GDM1 (cell line): Measurements from ENCODE around the gene PLXNA2.
A peak's percentile ranks its signal among the peaks of the same experiment; 100 is the strongest.

ENCODE experiments used
- DNase-seq: peaks from one replicate; lab custom pipeline; 2025; lab: John Stamatoyannopoulos, UW

The PLXNA2 gene

GRCh38 chr1:208146650-208147049 lies 97.5 kb downstream of the PLXNA2 start:
- no peak for DNase-seq

GRCh38 chr1:208145167-208145566 lies 99.0 kb downstream of the PLXNA2 start:
- DNase-seq, result no peak

GRCh38 chr1:208142590-208143382 lies 101.4 kb downstream of the PLXNA2 start:
- DNase-seq, result no peak

GRCh38 chr1:208141610-208142192 lies 102.5 kb downstream of the PLXNA2 start:
- no peak for DNase-seq

- DNase-seq, result no peak
Observed at GRCh38 chr1:208139434-208140045, 104.6 kb downstream of the PLXNA2 start.

GRCh38 chr1:208137193-208137592 lies 107.0 kb downstream of the PLXNA2 start:
- DNase-seq, result no peak

- DNase-seq, result no peak
Observed at GRCh38 chr1:208136459-208137182, 107.6 kb downstream of the PLXNA2 start.

- DNase-seq, result no peak
Observed at GRCh38 chr1:208135354-208135753, 108.8 kb downstream of the PLXNA2 start.

GRCh38 chr1:208134491-208134890 lies 109.7 kb downstream of the PLXNA2 start:
- no peak for DNase-seq

- no peak for DNase-seq
Observed at GRCh38 chr1:208133355-208133754, 110.8 kb downstream of the PLXNA2 start.

- peak; percentile 54 for DNase-seq
Observed at GRCh38 chr1:208132287-208132882, 111.8 kb downstream of the PLXNA2 start.

- DNase-seq, result no peak
Observed at GRCh38 chr1:208131621-208132286, 112.4 kb downstream of the PLXNA2 start.

- DNase-seq, result no peak
Observed at GRCh38 chr1:208129487-208129886, 114.7 kb downstream of the PLXNA2 start.

- DNase-seq, result no peak
Observed at GRCh38 chr1:208129060-208129459, 115.1 kb downstream of the PLXNA2 start.

- peak; percentile 10 for DNase-seq
Observed at GRCh38 chr1:208127792-208128529, 116.2 kb downstream of the PLXNA2 start.

- no peak for DNase-seq
Observed at GRCh38 chr1:208127284-208127683, 116.9 kb downstream of the PLXNA2 start.

GRCh38 chr1:208126108-208126507 lies 118.1 kb downstream of the PLXNA2 start:
- no peak for DNase-seq

- no peak for DNase-seq
Observed at GRCh38 chr1:208122612-208123358, 121.4 kb downstream of the PLXNA2 start.

GRCh38 chr1:208121813-208122364 lies 122.3 kb downstream of the PLXNA2 start:
- no peak for DNase-seq

- DNase-seq, result no peak
Observed at GRCh38 chr1:208120431-208120790, 123.8 kb downstream of the PLXNA2 start.
